ES-I3 (cell line): Measurements from ENCODE around the gene SPTBN4.
"Not testable (repeated sequence)": the region's sequence is repeated elsewhere in the genome, so short reads cannot be mapped to it uniquely, and the experiment has no call there.

Source experiments
- H3K36me3 ChIP-seq: 2 replicates; pipeline ENCODE4 v1.6.1; 2013; ENCODE audit warnings: mild to moderate bottlenecking, low read length, control low read depth, moderate library complexity; ENCODE audit not compliant: insufficient read depth
- H3K4me1 ChIP-seq: 2 replicates; pipeline ENCODE4 v1.6.1; 2013; ENCODE audit warnings: mild to moderate bottlenecking, control low read depth, low read length; ENCODE audit not compliant: insufficient read depth
- H3K9ac ChIP-seq: 2 replicates; pipeline ENCODE4 v1.6.1; 2013; ENCODE audit warnings: low read depth, mild to moderate bottlenecking, low read length, moderate library complexity
- H3K9me3 ChIP-seq: 2 replicates; pipeline ENCODE4 v1.6.1; 2013; ENCODE audit warnings: mild to moderate bottlenecking, low read length, moderate library complexity; ENCODE audit not compliant: control insufficient read depth, insufficient read depth

SPTBN4 gene

GRCh38 chr19:40517248-40517647, 50.4 kb downstream of the SPTBN4 start:
- peaks cover 6% of the 10 kb centered on the region; the same call in 1 of the 2 replicates for H3K9me3 ChIP-seq
- no peaks in the 10 kb centered on the region for H3K4me1 ChIP-seq
- H3K36me3 ChIP-seq, result no peaks in the 10 kb centered on the region
- H3K9ac ChIP-seq, result no peak overlapping the region

- Histone ChIP-seq H3K9me3 (peaks cover 6% of the 10 kb centered on the region; the same call in 1 of the 2 replicates), H3K36me3 (no peaks in the 10 kb centered on the region), H3K4me1 (no peaks in the 10 kb centered on the region), H3K9ac (peak overlapping the region; percentile 11; the same call in 1 of the 2 replicates)
Observed at GRCh38 chr19:40519352-40520322, 52.8 kb downstream of the SPTBN4 start.

DNA sequence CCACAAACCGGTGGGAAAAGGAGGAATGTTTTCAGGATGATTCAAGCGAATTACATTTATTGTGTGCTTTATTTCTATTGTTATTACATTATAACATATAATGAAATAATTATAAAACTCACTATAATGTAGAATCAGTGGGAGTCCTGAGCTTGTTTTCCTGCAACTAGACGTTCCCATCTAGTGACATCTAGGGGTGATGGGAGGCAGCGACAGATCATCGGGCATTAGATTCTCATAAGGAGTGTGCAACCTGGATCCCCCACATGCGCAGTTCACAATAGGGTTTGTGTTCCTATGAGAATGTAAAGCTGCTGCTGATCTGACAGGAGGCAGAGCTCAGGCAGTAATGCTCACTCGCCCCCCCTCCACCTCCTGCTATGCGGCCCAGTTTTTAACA, 54.5 kb downstream of the SPTBN4 start:
- H3K9ac ChIP-seq, result no peak overlapping the region
- H3K36me3 ChIP-seq, result no peaks in the 10 kb centered on the region
- H3K4me1 ChIP-seq, result no peaks in the 10 kb centered on the region
- peaks cover 6% of the 10 kb centered on the region; the same call in 1 of the 2 replicates for H3K9me3 ChIP-seq

GRCh38 chr19:40521900-40522299, 55.1 kb downstream of the SPTBN4 start:
- H3K4me1 ChIP-seq, H3K9me3 ChIP-seq, H3K36me3 ChIP-seq, H3K9ac ChIP-seq: not testable (repeated sequence)

DNA sequence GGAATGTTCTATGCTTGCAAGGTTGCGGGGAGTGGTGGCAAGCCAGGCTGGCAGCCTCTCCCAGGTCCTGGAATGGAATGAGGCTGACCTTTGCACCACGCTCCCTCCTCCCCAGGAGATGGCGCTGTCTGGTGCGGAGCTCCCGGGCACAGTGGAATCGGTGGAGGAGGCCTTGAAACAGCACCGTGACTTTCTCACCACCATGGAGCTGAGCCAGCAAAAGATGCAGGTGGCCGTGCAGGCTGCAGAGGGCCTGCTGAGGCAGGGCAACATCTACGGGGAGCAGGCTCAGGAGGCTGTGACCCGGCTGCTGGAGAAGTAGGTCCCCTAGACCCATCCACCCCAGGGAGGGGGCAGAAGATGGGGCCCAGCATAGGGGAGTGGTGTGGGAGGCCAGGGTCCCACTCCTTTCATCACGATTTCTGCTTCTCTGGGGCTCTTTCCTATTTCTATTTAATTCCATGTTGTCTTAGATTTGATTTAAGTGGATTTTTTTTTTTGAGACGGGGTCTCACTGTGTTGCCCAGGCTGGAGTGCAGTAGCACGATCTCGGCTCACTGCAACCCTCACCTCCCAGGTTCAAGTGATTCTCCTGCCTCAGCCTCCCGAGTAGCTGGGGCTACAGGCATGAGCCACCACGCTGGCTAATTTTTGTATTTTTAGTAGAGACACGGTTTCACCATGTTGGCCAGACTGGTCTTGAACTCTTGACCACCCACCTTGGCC, 56.7 kb downstream of the SPTBN4 start:
- Histone ChIP-seq H3K36me3 (no peaks in the 10 kb centered on the region), H3K9ac (no peak overlapping the region), H3K4me1 (no peaks in the 10 kb centered on the region), H3K9me3 (peaks cover 6% of the 10 kb centered on the region; the same call in 1 of the 2 replicates)

DNA sequence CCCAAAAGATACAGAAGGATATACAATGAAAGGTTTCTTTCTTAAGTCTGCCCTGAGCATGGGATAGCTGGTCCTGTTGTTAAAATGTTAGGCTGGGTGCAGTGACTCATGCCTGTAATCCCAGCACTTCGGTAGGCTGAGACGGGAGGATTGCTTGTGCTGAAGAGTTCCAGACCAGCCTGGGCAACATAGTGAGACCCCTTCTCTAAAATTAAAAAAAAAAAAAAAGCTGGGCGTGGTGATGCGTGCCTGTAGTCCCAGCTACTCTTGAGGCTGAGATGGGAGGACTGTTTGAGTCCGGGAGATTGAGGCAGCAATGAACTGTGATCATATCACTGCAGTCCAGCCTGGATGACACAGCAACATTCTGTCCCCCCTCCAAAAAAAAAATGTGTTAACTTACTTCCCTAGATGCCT, 57.3 kb downstream of the SPTBN4 start:
- Histone ChIP-seq H3K36me3 (no peaks in the 10 kb centered on the region), H3K9me3 (peaks cover 6% of the 10 kb centered on the region; the same call in 1 of the 2 replicates), H3K4me1 (no peaks in the 10 kb centered on the region), H3K9ac (no peak overlapping the region)

DNA sequence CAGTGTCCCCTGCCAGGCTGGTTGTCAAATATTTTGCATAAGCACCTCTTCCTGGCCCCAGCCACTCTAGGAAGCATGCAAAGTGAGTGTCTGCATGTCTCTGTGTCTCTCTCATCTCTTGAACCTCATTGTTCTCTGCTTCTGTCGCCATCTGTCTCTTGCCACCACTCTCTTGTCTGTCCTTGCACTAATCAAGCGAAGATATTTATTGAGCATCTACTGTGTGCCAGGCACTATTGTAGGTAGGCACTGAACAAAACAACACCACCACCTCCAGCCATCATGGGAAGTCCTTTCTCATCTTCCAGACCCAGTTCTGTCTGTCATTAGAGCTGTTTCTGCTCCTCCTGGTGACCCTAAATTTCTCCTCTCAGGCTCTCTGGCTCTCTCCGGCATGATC, 57.9 kb downstream of the SPTBN4 start:
- Histone ChIP-seq H3K9ac (no peak overlapping the region), H3K36me3 (no peaks in the 10 kb centered on the region), H3K9me3 (peaks cover 6% of the 10 kb centered on the region; the same call in 1 of the 2 replicates), H3K4me1 (no peaks in the 10 kb centered on the region; the same call in 1 of the 2 replicates)

DNA sequence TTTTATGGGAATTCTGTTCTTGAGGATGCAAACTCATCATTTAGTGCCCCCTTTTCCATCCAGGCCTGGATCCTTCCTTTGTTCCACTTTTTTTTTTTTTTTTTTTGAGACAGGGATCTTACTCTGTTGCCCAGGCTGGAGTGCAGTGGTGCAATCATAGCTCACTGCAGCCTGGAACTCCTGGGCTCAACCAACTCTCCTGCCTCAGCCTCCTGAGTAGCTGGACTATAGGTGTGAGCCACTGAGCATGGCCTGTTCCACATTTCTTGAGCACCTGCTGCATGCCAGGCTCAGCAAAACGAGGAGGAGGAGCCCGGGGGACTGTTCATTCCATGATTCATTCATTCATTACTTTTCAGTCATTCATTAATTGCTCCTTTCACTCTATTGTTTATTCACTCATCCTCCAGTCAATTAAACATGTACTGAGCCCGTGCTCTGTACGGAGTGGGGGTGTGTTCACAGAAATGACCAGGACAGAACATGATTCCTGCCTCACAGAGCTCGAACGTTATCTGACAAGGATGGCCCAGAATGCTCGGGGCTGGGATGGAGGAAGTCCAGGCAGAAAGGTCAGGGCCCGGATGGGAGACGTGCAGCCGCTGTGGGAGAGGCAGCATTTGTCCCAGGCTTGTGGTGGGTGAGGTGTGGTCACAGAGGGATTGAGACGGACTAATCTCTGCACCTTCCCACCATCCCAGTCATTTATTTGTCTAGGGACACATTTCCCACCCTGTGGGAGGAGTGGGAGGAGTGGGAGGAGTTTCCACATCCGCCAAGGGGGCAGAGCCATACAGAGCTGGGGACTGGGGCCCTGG, 58.6 kb downstream of the SPTBN4 start:
- Histone ChIP-seq H3K36me3 (no peaks in the 10 kb centered on the region), H3K9ac (no peak overlapping the region), H3K9me3 (peaks cover 2% of the 10 kb centered on the region; the same call in 1 of the 2 replicates), H3K4me1 (no peaks in the 10 kb centered on the region; the same call in 1 of the 2 replicates)

DNA sequence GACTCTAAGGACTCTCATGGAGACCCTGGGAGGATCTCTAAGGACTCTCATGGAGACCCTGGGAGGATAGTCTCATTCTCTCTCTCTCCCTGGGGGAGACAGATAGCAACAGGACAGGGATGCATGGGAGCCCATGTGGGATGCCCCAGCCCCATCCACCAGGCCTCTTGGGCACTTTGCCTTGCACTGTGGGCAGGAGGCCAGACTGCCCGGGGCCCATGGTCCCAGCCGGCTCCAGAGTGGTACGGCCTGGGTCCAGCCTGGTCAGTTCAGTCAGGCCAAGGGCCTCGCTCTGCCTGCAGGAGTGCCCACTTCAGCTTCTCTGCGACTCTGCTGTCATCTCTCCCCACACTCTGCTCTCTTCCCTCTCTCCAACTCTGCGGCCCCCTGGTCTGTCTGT, 61.3 kb downstream of the SPTBN4 start:
- Histone ChIP-seq H3K9me3 (no peaks in the 10 kb centered on the region), H3K36me3 (no peaks in the 10 kb centered on the region), H3K9ac (no peak overlapping the region), H3K4me1 (no peaks in the 10 kb centered on the region; the same call in 1 of the 2 replicates)

DNA sequence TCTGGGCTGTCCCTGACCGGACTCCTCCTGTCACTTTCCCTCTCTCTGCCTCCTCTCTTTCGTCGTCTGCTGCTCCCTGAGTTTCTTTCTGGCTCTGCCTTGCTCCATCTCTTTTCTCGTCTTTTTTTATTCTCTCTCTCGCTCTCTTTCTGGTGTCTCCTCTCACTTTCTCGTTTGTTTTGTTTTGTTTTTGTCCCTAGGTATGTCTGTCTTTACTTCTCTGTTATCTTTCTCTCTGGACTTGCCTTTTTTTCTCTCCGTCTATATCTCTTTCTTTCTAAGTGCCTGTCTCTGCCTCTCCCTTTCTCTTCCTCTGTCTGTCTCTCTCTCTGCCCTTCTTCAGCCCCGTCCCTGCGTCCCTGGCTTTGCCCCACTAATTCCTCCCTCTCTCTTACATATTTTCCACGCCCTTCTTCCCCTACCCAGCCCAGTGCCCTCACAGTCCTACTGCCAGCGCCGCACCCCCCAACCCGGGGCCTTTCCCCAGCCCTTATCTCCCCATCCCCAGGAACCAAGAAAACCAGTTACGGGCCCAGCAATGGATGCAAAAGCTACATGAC, 61.8 kb downstream of the SPTBN4 start:
- Histone ChIP-seq H3K9me3 (no peaks in the 10 kb centered on the region), H3K4me1 (no peaks in the 10 kb centered on the region; the same call in 1 of the 2 replicates), H3K9ac (no peak overlapping the region; the same call in 1 of the 2 replicates), H3K36me3 (no peaks in the 10 kb centered on the region)

- Histone ChIP-seq H3K9ac (peak overlapping the region; percentile 50; the same call in 1 of the 2 replicates), H3K9me3 (no peaks in the 10 kb centered on the region), H3K4me1 (no peaks in the 10 kb centered on the region; the same call in 1 of the 2 replicates), H3K36me3 (no peaks in the 10 kb centered on the region)
Observed at GRCh38 chr19:40529093-40529954, 62.5 kb downstream of the SPTBN4 start.

GRCh38 chr19:40530091-40530901, 63.5 kb downstream of the SPTBN4 start:
- no peaks in the 10 kb centered on the region; the same call in 1 of the 2 replicates for H3K4me1 ChIP-seq
- H3K9me3 ChIP-seq, result no peaks in the 10 kb centered on the region
- peak overlapping the region; percentile 50; the same call in 1 of the 2 replicates for H3K9ac ChIP-seq
- H3K36me3 ChIP-seq, result no peaks in the 10 kb centered on the region
